ENCODE measurements around the gene TMEM89. TPM values are rescaled to one million over a fixed set of nuclear protein-coding genes. Genes with fewer than 3 reads are reported as not detected.
A peak's percentile ranks its signal among the peaks of the same experiment; 100 is the strongest.

The TMEM89 gene
- total RNA-seq, 2 donors from 2014 or later, result 0.36 TPM; not detected in 1

DNA sequence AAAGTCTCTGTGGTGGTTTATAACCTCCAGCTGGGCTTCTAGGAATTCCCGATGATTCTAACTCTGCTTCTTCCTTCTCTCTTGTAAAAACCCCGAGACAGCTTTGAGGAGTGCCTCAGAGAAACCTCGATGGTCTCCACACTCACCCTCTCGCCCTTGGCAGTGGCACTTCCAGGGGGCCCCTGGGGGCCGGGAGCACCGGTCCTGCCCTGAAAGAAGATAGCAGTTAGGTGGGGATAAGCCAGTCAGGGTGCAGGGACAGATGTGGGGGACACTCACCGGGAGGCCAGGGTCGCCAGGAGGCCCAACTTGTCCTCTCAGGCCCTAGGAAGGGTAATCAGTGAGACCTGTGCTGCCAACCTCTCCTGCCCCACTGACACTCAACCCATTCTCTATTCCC is 36.2 kb downstream of the TMEM89 start:
- Mint-ChIP-seq H3K36me3 (no peaks in the 10 kb centered on the region), H3K27ac (no peak overlapping the region), H3K9me3 (no peaks in the 10 kb centered on the region)
- no peak for DNase-seq (ENCODE audit: low spot score in 2 of 2)
- ATAC-seq, result no peak

DNA sequence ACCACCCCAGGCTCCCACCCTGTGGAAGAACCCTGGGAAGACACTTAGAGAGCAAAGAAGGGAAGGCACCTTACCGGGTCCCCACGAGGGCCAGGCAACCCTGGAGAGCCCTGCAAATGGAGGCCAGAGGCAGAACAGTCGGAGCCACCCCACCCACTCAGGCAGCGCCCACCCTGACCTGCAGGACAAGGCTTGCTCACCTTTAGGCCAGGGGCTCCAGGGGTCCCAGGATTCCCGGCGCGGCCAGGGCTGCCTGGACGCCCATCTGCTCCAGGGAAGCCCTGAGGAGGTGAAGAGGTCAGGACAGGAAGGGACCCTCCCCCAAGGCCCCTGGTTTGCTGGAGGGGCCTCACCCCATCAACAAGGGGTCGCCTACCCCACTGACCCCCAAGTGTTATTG is 36.7 kb downstream of the TMEM89 start:
- DNase-seq (ENCODE audit: low spot score in 2 of 2), result no peak
- no peak for ATAC-seq
- Mint-ChIP-seq H3K36me3 (no peaks in the 10 kb centered on the region), H3K27ac (peak overlapping the region in 1 of 2 donors; percentile 60), H3K9me3 (no peaks in the 10 kb centered on the region)

DNA sequence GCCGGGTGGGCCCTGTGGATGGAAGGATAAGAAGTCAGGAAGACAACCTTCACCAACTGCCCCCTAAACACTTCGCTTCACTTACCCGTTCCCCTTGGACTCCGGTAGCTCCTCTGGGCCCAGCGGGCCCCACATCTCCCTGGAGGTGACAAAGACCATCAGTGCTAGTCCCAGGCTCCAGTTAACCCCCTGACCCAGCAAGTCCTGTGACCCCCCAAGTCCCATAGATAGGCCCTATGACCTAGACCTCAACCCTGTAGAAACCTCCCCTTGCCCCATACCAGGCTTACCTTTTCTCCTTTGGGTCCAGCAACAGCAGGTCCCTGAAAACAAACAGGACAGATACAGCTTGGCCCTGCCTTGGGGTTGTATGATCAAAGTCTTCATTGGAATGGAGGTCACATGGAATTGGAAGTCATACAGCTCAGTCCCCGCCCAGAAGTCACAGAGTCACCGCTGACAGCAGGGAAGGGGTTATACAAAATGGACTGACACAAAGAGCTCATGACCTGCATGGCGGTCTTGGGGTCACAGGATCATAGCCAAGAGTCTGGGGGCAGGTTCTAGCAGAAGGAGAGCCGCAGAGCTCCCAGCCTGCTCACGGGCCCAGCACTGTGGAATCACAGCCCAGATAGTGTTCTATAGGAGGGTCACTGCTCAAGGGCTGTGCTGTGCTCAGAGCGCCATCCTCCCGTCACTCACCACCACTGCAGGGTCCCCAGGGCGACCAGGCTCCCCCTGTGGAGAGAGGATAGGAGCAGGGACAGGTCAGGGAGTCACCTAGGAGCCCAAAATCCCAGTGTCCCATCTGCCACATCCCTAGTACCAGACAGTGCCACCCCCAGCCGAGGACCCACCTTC is 39.7 kb downstream of the TMEM89 start:
- peak overlapping the region; percentile 15 to 55 for H3K27ac Mint-ChIP-seq
- DNase-seq (ENCODE audit: low spot score in 2 of 2) (no peak), ATAC-seq (no peak)
- no peaks in the 10 kb centered on the region for H3K9me3 Mint-ChIP-seq
- no peaks in the 10 kb centered on the region for H3K36me3 Mint-ChIP-seq

- ATAC-seq (no peak), DNase-seq (ENCODE audit: low spot score in 2 of 2) (no peak)
- Mint-ChIP-seq H3K27ac (no peak overlapping the region), H3K36me3 (no peaks in the 10 kb centered on the region), H3K9me3 (no peaks in the 10 kb centered on the region)
Measured at GRCh38 chr3:48576647-48577046, 44.9 kb downstream of the TMEM89 start.

DNA sequence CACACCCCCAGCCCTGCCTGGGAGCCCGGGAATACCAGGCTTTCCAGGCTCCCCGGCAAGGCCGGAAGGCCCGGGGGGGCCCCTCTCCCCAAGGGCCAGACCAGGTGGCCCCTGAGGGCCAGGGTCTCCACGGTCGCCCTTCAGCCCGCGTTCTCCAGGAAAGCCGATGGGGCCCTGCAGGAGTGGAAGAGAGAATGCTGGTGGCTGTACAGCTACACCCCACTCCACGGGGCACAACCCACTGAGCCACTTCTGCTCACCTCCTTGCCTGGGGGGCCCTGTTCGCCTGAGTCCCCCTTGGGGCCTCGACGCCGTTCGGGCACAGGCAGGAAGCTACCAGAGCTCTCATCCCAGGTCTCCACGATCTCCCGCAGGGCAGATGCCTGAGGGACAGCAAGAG is 46.2 kb downstream of the TMEM89 start:
- ATAC-seq, result no peak
- no peaks in the 10 kb centered on the region for H3K36me3 Mint-ChIP-seq
- no peak for DNase-seq (ENCODE audit: low spot score in 2 of 2)
- H3K27ac Mint-ChIP-seq, result no peak overlapping the region
- H3K9me3 Mint-ChIP-seq, result no peaks in the 10 kb centered on the region

GRCh38 chr3:48573973-48574585 is 47.5 kb downstream of the TMEM89 start:
- DNase-seq (ENCODE audit: low spot score in 2 of 2) (no peak), ATAC-seq (no peak)

DNA sequence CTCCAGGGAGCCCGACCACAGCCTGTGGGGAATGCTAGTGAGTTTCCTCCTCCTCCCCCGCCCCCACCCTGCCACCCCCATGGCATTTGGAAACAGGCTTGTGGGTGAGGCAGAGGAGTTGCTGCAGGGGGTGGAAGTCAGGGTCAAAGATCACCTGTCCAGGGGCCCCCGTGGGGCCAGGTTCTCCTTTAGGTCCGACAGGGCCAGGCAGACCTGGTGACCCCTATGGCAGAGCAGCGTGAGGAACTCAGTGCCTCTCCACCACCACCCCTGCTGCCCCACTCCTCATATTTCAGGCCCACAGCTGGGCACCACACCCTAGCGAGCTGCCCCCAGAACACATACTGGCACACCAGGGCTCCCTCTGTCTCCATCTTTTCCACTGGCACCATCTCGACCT is 49.1 kb downstream of the TMEM89 start:
- H3K9me3 Mint-ChIP-seq, result no peaks in the 10 kb centered on the region
- no peaks in the 10 kb centered on the region for H3K36me3 Mint-ChIP-seq
- no peak for DNase-seq (ENCODE audit: low spot score in 2 of 2)
- H3K27ac Mint-ChIP-seq, result peak overlapping the region; percentile 44 to 59
- ATAC-seq, result no peak

More at GRCh38 chr3:48573973-48574585, 47.5 kb downstream of the TMEM89 start:
- Mint-ChIP-seq H3K36me3 (no peaks in the 10 kb centered on the region), H3K27ac (no peak overlapping the region), H3K9me3 (no peaks in the 10 kb centered on the region)

GRCh38 chr3:48571938-48572337 is 49.6 kb downstream of the TMEM89 start:
- Mint-ChIP-seq H3K27ac (no peak overlapping the region), H3K36me3 (no peaks in the 10 kb centered on the region), H3K9me3 (no peaks in the 10 kb centered on the region)
- no peak for ATAC-seq
- DNase-seq (ENCODE audit: low spot score in 2 of 2), result no peak

Other genes with a start within 250 kb of the TMEM89 start
- gene FBXW12, start 249.6 kb downstream of the TMEM89 start, total RNA-seq, result not detected
- 1 to 10 TPM; 3.0 to 7.3 TPM for gene PLXNB1, start 191.7 kb downstream of the TMEM89 start, total RNA-seq
- gene CCDC51, start 181.7 kb downstream of the TMEM89 start, total RNA-seq, result 10 to 100 TPM; 21.7 to 27.1 TPM
- 100 to 1,000 TPM; 168 to 307 TPM for gene TMA7, start 181.5 kb downstream of the TMEM89 start, total RNA-seq
- 10 to 100 TPM; 10.1 to 15.9 TPM for gene ATRIP, start 175.0 kb downstream of the TMEM89 start, total RNA-seq
- gene SHISA5, start 117.6 kb downstream of the TMEM89 start, total RNA-seq, result 10 to 100 TPM; 64.0 to 75.3 TPM
- gene PFKFB4, start 65.0 kb downstream of the TMEM89 start, total RNA-seq, result 100 to 1,000 TPM in 1 of 2 donors, 1 to 10 TPM in 1; 6.3 to 139 TPM
- gene UCN2, start 58.0 kb downstream of the TMEM89 start, total RNA-seq, result under 1 TPM in 1 of 2 donors, not detected in 1; 0.21 TPM
- gene COL7A1, start 26.4 kb downstream of the TMEM89 start, total RNA-seq, result 1 to 10 TPM; 3.2 to 5.5 TPM
- gene UQCRC1, start 12.1 kb downstream of the TMEM89 start, total RNA-seq, result 100 to 1,000 TPM; 257 to 269 TPM
- 100 to 1,000 TPM in 1 of 2 donors, 10 to 100 TPM in 1; 38.3 to 110 TPM for gene SLC26A6, start 13.7 kb upstream of the TMEM89 start, total RNA-seq
- 10 to 100 TPM; 12.6 to 13.1 TPM for gene CELSR3, start 41.1 kb upstream of the TMEM89 start, total RNA-seq
- 10 to 100 TPM; 45.7 to 77.2 TPM for gene NCKIPSD, start 64.1 kb upstream of the TMEM89 start, total RNA-seq
- gene IP6K2, start 95.5 kb upstream of the TMEM89 start, total RNA-seq, result 10 to 100 TPM; 53.8 to 73.5 TPM
- gene PRKAR2A, start 226.1 kb upstream of the TMEM89 start, total RNA-seq, result 10 to 100 TPM; 13.9 to 25.6 TPM

Measured in activated naive CD4-positive, alpha-beta T cell treated with anti-CD3 and anti-CD28 coated beads, Interleukin-2, amount 50 U/mL, for 72 hours (primary cell).